GM19328 (cell line): Measurements from ENCODE around the gene SLC7A4.

Source experiments
- ATAC-seq: cut with Tn5 transposase; IDR thresholded peaks from one replicate; pipeline ENCODE4 v1.9.1; 2021; ENCODE audit warnings: mild to moderate bottlenecking, moderate library complexity; ENCODE audit not compliant: unreplicated experiment

SLC7A4 gene

GRCh38 chr22:20989323-20990138 lies 42.8 kb downstream of the SLC7A4 start:
- ATAC-seq, result no peak

GRCh38 chr22:20988573-20989322 lies 43.6 kb downstream of the SLC7A4 start:
- ATAC-seq, result no peak

GRCh38 chr22:20987375-20987774 lies 45.0 kb downstream of the SLC7A4 start:
- ATAC-seq, result no peak

GRCh38 chr22:20986365-20986764 lies 46.0 kb downstream of the SLC7A4 start:
- ATAC-seq, result no peak

- no peak for ATAC-seq
Observed at GRCh38 chr22:20985720-20986119, 46.6 kb downstream of the SLC7A4 start.

GRCh38 chr22:20983081-20983771 lies 49.1 kb downstream of the SLC7A4 start:
- no peak for ATAC-seq

GRCh38 chr22:20982563-20982882 lies 49.8 kb downstream of the SLC7A4 start:
- ATAC-seq, result no peak

- peak; percentile 78 for ATAC-seq
Observed at GRCh38 chr22:20981787-20982562, 50.4 kb downstream of the SLC7A4 start, which contains the start of gene LZTR1. LZTR1 (plus strand) TSS chr22:20982297; CDS start chr22:20982372, 75 bp downstream.

GRCh38 chr22:20980938-20981722 lies 51.2 kb downstream of the SLC7A4 start:
- no peak for ATAC-seq

- no peak for ATAC-seq
Observed at GRCh38 chr22:20980523-20980922, 51.8 kb downstream of the SLC7A4 start.

GRCh38 chr22:20979940-20980453 lies 52.4 kb downstream of the SLC7A4 start:
- no peak for ATAC-seq

GRCh38 chr22:20979243-20979809 lies 53.0 kb downstream of the SLC7A4 start:
- ATAC-seq, result no peak
